B cell (primary cell): ENCODE data around the gene WEE1. TPM values are rescaled to one million over a fixed set of nuclear protein-coding genes. Genes with fewer than 3 reads are reported as not detected.

Source experiments
- ATAC-seq: fragments of 200-7000 bp; cut with Tn5 transposase; one replicate; pipeline ENCODE4 v1.10.0; 2021; ENCODE audit warnings: low read depth, mild to moderate bottlenecking, moderate number of reproducible peaks, moderate library complexity
- CTCF ChIA-PET: fragments of 350-600 bp; sonication (Branson Sonifier 250); formaldehyde crosslinking; loops from one replicate; lab custom pipeline; 2021; ENCODE audit warnings: antibody characterized with exemption, inconsistent platforms; lab: Charles Lee
- POLR2A ChIA-PET: fragments of 350-600 bp; sonication (Branson Sonifier 250); formaldehyde crosslinking; loops from one replicate; lab custom pipeline; 2021; ENCODE audit warnings: antibody characterized with exemption; lab: Charles Lee
- DNase-seq: peaks from one replicate; pipeline ENCODE4 v3.0.0; 2013
- H2AFZ ChIP-seq: 2 replicates; pipeline ENCODE4 v1.6.1; 2012; ENCODE audit warnings: mild to moderate bottlenecking, low read depth, low read length; ENCODE audit not compliant: insufficient read depth, poor library complexity, severe bottlenecking
- H3K27ac ChIP-seq, 2 donors: 1 replicate in 1 of 2; 2 replicates in 1 of 2; pipeline ENCODE4 v1.5.1; 2012 to 2013; ENCODE audit warnings: low read length in 2 of 2, mild to moderate bottlenecking in 2 of 2, moderate library complexity in 1 of 2
- H3K27me3 ChIP-seq, 4 experiments: fragments of 200-600 bp in 1 of 4; sonication (generic) in 1 of 4; replicated peaks in 1 of 4; 1 replicate in 2 of 4; 2 replicates in 2 of 4; pipeline versions ENCODE4 v1.6.1 to v1.7.0; 2013 to 2016; ENCODE audit warnings: low read length in 3 of 4, mild to moderate bottlenecking in 2 of 4, mixed read lengths in 1 of 4, moderate library complexity in 1 of 4; ENCODE audit not compliant: insufficient read depth in 4 of 4, control insufficient read depth in 3 of 4; ENCODE audit errors: control extremely low read depth in 1 of 4
- H3K36me3 ChIP-seq, 2 experiments: replicated peaks in 1 of 2; 1 replicate in 1 of 2; 2 replicates in 1 of 2; pipeline versions ENCODE4 v1.6.1 to v1.7.1; 2013; ENCODE audit warnings: low read length in 1 of 2; ENCODE audit not compliant: insufficient read depth in 2 of 2, control insufficient read depth in 1 of 2; ENCODE audit errors: control extremely low read depth in 1 of 2, extremely low read depth in 1 of 2
- H3K4me1 ChIP-seq, 2 donors: fragments of 200-600 bp in 1 of 2; sonication (generic) in 1 of 2; 1 replicate in 1 of 2; 2 replicates in 1 of 2; pipeline versions ENCODE4 v1.5.1 to v1.6.1; 2013 to 2017; ENCODE audit warnings: low read length in 2 of 2; ENCODE audit not compliant: control insufficient read depth in 2 of 2, insufficient read depth in 2 of 2
- H3K4me2 ChIP-seq: replicated peaks from 2 replicates; pipeline ENCODE3; 2012; ENCODE audit warnings: mild to moderate bottlenecking, low read depth, low read length; ENCODE audit not compliant: poor library complexity, severe bottlenecking
- H3K4me3 ChIP-seq, 5 experiments: fragments of 200-600 bp in 1 of 5; sonication (generic) in 1 of 5; 1 replicate in 3 of 5; 2 replicates in 2 of 5; pipeline versions ENCODE4 v1.5.1 to v1.7.0; 2011 to 2016; ENCODE audit warnings: low read length in 4 of 5, mild to moderate bottlenecking in 4 of 5, low read depth in 2 of 5, control low read depth in 1 of 5, moderate library complexity in 1 of 5; ENCODE audit not compliant: insufficient read depth in 1 of 5; ENCODE audit errors: control extremely low read depth in 1 of 5, extremely low read depth in 1 of 5
- H3K79me2 ChIP-seq: fragments of 200-600 bp; sonication (generic); one replicate; pipeline ENCODE4 v1.6.0; 2016; ENCODE audit warnings: low read length; ENCODE audit not compliant: control insufficient read depth, insufficient read depth
- H3K9ac ChIP-seq: fragments of 200-600 bp; sonication (generic); 2 replicates; pipeline ENCODE4 v1.6.1; 2017; ENCODE audit warnings: mild to moderate bottlenecking, low read length, moderate library complexity
- H3K9me3 ChIP-seq, 3 donors: one replicate each; pipeline versions ENCODE4 v1.6.1 to v1.7.1; 2013; ENCODE audit warnings: low read length in 2 of 3; ENCODE audit not compliant: control insufficient read depth in 2 of 3, insufficient read depth in 1 of 3; ENCODE audit errors: control extremely low read depth in 1 of 3
- H4K20me1 ChIP-seq: 2 replicates; pipeline ENCODE4 v1.6.0; 2012; ENCODE audit warnings: mild to moderate bottlenecking, low read length; ENCODE audit not compliant: insufficient read depth, control insufficient read depth, poor library complexity, severe bottlenecking
- H3K27ac Mint-ChIP-seq: one replicate; pipeline ENCODE4 v1.8.0; 2021; ENCODE audit warnings: mixed read lengths
- H3K27me3 Mint-ChIP-seq: one replicate; pipeline ENCODE4 v1.8.0; 2021; ENCODE audit warnings: mixed read lengths
- H3K4me1 Mint-ChIP-seq: one replicate; pipeline ENCODE4 v1.8.0; 2021; ENCODE audit warnings: mixed read lengths
- H3K4me3 Mint-ChIP-seq: one replicate; pipeline ENCODE4 v1.8.0; 2021; ENCODE audit warnings: mixed read lengths
- H3K9me3 Mint-ChIP-seq: one replicate; pipeline ENCODE4 v1.8.0; 2022; ENCODE audit warnings: mixed read lengths; ENCODE audit not compliant: insufficient read depth
- EZH2 ChIP-seq: IDR thresholded peaks from 2 replicates; pipeline ENCODE4 v1.6.1; 2012; ENCODE audit warnings: borderline replicate concordance, low read depth, mild to moderate bottlenecking, moderate library complexity, low read length; ENCODE audit not compliant: insufficient read depth, poor library complexity, severe bottlenecking
- WGBS: methylation state at CpG from one replicate; pipeline ENCODE4 v1.1.5; 2013; ENCODE audit warnings: missing lambda C conversion rate; ENCODE audit not compliant: insufficient coverage; 5-methylcytosine and 5-hydroxymethylcytosine counted together
- intact Hi-C: fragments of 100-400 bp; cut with micrococcal nuclease; formaldehyde crosslinking; loops from one replicate; pipeline ENCODE4 v1.10.0; 2022
- polyA plus RNA-seq: library from polyadenylated mRNA; depleted of rRNA; stranded (reverse); fragments of >200 nt; gene quantifications from 2 replicates; pipeline ENCODE4 v1.2.3, GENCODE V29; 2012
- total RNA-seq, 2 donors: library from RNA; stranded (reverse); fragments of 120-200 nt in 1 of 2; gene quantifications; 1 replicate in 1 of 2; 2 replicates in 1 of 2; pipeline versions ENCODE4 v1.2.3 to v1.2.4, GENCODE V29; 2013 to 2022
- TF ChIP-seq, protein P1 (sequence below): fragments of 200-600 bp; IDR thresholded peaks from one replicate; pipeline ENCODE4 v1.8.0; 2022; ENCODE audit warnings: antibody characterized with exemption, mild to moderate bottlenecking

WEE1 gene
- total and polyA plus RNA-seq, 2 donors (not counting 1 experiment from before 2014, with no cell fraction given) = 14.7 to 31.3 TPM

GRCh38 chr11:9626496-9627394 is 53.3 kb downstream of the WEE1 start:
- Histone ChIP-seq H3K27ac (no peak overlapping the region), H3K4me1 (peaks cover 24 to 27% of the 10 kb centered on the region in 2 donors), H3K9ac (no peak overlapping the region), H3K79me2 (peaks cover 5% of the 10 kb centered on the region), H3K27me3 (no peaks in the 10 kb centered on the region), H3K4me3 (no peak overlapping the region), H3K36me3 (no peaks in the 10 kb centered on the region), H3K4me2 (no peak overlapping the region), H3K9me3 (no peaks in the 10 kb centered on the region), H4K20me1 (no peaks in the 10 kb centered on the region), H2AFZ (no peak overlapping the region)
- Mint-ChIP-seq H3K27ac (peak overlapping the region; percentile 62), H3K4me1 (peaks cover 55% of the 10 kb centered on the region), H3K9me3 (no peaks in the 10 kb centered on the region), H3K27me3 (no peaks in the 10 kb centered on the region), H3K4me3 (peak overlapping the region; percentile 27)
- ATAC-seq (no peak), DNase-seq (no peak)
- intact Hi-C loops = no loop called here
- POLR2A ChIA-PET = no interaction called here
- 93% methylated on average over 6 of the region's 12 CpGs for WGBS
- CTCF ChIA-PET = interaction anchor here (1.1 kb wide), 1 partner anchor 347 kb away, joined by 3 read pairs; no protein-coding TSS in a partner anchor
- no peak for TF ChIP-seq EZH2
- TF ChIP-seq, protein P1, sequence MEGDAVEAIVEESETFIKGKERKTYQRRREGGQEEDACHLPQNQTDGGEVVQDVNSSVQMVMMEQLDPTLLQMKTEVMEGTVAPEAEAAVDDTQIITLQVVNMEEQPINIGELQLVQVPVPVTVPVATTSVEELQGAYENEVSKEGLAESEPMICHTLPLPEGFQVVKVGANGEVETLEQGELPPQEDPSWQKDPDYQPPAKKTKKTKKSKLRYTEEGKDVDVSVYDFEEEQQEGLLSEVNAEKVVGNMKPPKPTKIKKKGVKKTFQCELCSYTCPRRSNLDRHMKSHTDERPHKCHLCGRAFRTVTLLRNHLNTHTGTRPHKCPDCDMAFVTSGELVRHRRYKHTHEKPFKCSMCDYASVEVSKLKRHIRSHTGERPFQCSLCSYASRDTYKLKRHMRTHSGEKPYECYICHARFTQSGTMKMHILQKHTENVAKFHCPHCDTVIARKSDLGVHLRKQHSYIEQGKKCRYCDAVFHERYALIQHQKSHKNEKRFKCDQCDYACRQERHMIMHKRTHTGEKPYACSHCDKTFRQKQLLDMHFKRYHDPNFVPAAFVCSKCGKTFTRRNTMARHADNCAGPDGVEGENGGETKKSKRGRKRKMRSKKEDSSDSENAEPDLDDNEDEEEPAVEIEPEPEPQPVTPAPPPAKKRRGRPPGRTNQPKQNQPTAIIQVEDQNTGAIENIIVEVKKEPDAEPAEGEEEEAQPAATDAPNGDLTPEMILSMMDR = no peak

DNA sequence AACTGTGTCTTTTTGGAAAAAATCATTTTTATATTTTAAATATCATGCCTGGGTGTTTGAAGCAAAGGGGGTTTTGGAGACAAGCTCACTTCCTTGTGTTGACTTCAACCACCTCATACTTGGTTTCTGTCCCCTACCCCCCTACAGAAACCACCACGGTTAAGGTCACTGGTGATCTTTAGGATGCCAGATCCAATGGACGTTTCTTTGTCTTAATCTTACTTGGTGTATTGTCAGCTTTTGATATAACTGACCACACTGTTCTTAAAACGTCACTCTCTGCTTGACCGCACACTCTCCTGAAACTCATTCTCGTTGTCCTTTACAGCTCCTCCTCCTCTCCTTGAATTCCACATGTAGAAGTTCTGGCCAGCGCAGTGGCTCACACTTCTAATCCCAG is 55.6 kb downstream of the WEE1 start:
- H3K36me3 ChIP-seq = no peaks in the 10 kb centered on the region
- peak overlapping the region; percentile 7 for H3K27ac Mint-ChIP-seq
- H3K4me1 Mint-ChIP-seq = peaks cover 60% of the 10 kb centered on the region
- H3K4me3 ChIP-seq = no peak overlapping the region
- 62% methylated on average over 3 of the region's 6 CpGs for WGBS
- intact Hi-C loops = loop anchor here (2.0 kb wide), 1 partner anchor 14 kb away; no protein-coding TSS in a partner anchor
- no peaks in the 10 kb centered on the region for H3K9me3 ChIP-seq
- TF ChIP-seq, protein P1 = no peak
- no peak for TF ChIP-seq EZH2
- no peak overlapping the region for H3K9ac ChIP-seq
- ATAC-seq (peak; percentile 67), DNase-seq (no peak)
- H4K20me1 ChIP-seq = no peaks in the 10 kb centered on the region
- no peaks in the 10 kb centered on the region for H3K27me3 ChIP-seq
- H3K79me2 ChIP-seq = peaks cover 5% of the 10 kb centered on the region
- H2AFZ ChIP-seq = no peak overlapping the region
- no peaks in the 10 kb centered on the region for H3K27me3 Mint-ChIP-seq
- H3K27ac ChIP-seq = no peak overlapping the region
- CTCF ChIA-PET = interaction anchor here (1.2 to 2.0 kb wide), 5 partner anchors 9 to 120 kb away, joined by 4 to 8 read pairs (median 6); no protein-coding TSS in a partner anchor
- no peak overlapping the region for H3K4me3 Mint-ChIP-seq
- H3K4me1 ChIP-seq = peaks cover 33 to 36% of the 10 kb centered on the region in 2 donors
- POLR2A ChIA-PET = interaction anchor here (0.5 to 1.2 kb wide), 4 partner anchors 9 to 45 kb away, joined by 3 to 5 read pairs (median 4); no protein-coding TSS in a partner anchor
- no peak overlapping the region for H3K4me2 ChIP-seq
- peaks cover 2% of the 10 kb centered on the region for H3K9me3 Mint-ChIP-seq
